ENCODE results near the gene RNF34.

RNF34 gene

GRCh38 chr12:121405211-121405610 lies 5.3 kb downstream of the RNF34 start:
- no peak for TF ChIP-seq CTCF (IDR thresholded peaks at IDR 0.05)
- Histone ChIP-seq H3K27ac (no peak overlapping the region), H3K4me3 (no peak overlapping the region)
- DNase-seq (ENCODE audit: low spot score), result no peak

GRCh38 chr12:121413917-121414316 lies 14.0 kb downstream of the RNF34 start:
- no peak overlapping the region for H3K27ac ChIP-seq
- no peak for DNase-seq (ENCODE audit: low spot score)
- no peak for TF ChIP-seq CTCF (IDR thresholded peaks at IDR 0.05)
- H3K4me3 ChIP-seq, result no peak overlapping the region

- TF ChIP-seq CTCF (IDR thresholded peaks at IDR 0.05), result no peak
- no peak overlapping the region for H3K4me3 ChIP-seq
- no peak overlapping the region for H3K27ac ChIP-seq
- DNase-seq (ENCODE audit: low spot score), result no peak
These were observed 17.9 kb downstream of the RNF34 start for GRCh38 chr12:121417847-121418246.

- H3K27ac ChIP-seq, result no peak overlapping the region
- DNase-seq (ENCODE audit: low spot score), result no peak
- no peak overlapping the region for H3K4me3 ChIP-seq
- no peak for TF ChIP-seq CTCF (IDR thresholded peaks at IDR 0.05)
These were observed 20.2 kb downstream of the RNF34 start for GRCh38 chr12:121420109-121420508.

GRCh38 chr12:121423253-121423652 lies 23.3 kb downstream of the RNF34 start:
- Histone ChIP-seq H3K4me3 (no peak overlapping the region), H3K27ac (no peak overlapping the region)
- DNase-seq (ENCODE audit: low spot score), result no peak
- no peak for TF ChIP-seq CTCF (IDR thresholded peaks at IDR 0.05)

GRCh38 chr12:121423682-121424623 lies 24.0 kb downstream of the RNF34 start:
- no peak for TF ChIP-seq CTCF (IDR thresholded peaks at IDR 0.05)
- DNase-seq (ENCODE audit: low spot score), result no peak
- Histone ChIP-seq H3K4me3 (no peak overlapping the region), H3K27ac (no peak overlapping the region)

GRCh38 chr12:121424624-121424975 lies 24.7 kb downstream of the RNF34 start:
- no peak overlapping the region for H3K27ac ChIP-seq
- no peak overlapping the region for H3K4me3 ChIP-seq
- TF ChIP-seq CTCF (IDR thresholded peaks at IDR 0.05), result no peak
- DNase-seq (ENCODE audit: low spot score), result no peak

Data from coronary artery (tissue), 2 donors.